Measurements from ENCODE around the gene TSR2.

GRCh38 chrX:54422168-54422567, 18.0 kb upstream of the TSR2 start:
- TF ChIP-seq CTCF (IDR thresholded peaks at IDR 0.05; ENCODE audit: low read depth, low read length, poor library complexity, severe bottlenecking) (no peak), EZH2phosphoT487 (IDR thresholded peaks at IDR 0.05; ENCODE audit: borderline replicate concordance, low read length) (no peak)
